ENCODE data around the gene UFSP1. TPM values are rescaled to one million over a fixed set of nuclear protein-coding genes. Genes with fewer than 3 reads are reported as not detected.
A peak's percentile ranks its signal among the peaks of the same experiment; 100 is the strongest.

The UFSP1 gene
- total and polyA plus RNA-seq, 10 of the 15 experiments (the other 5 are each of a cell fraction or from before 2014, with no cell fraction given), result 0.14 to 10.6 (median 2.8) TPM

DNA sequence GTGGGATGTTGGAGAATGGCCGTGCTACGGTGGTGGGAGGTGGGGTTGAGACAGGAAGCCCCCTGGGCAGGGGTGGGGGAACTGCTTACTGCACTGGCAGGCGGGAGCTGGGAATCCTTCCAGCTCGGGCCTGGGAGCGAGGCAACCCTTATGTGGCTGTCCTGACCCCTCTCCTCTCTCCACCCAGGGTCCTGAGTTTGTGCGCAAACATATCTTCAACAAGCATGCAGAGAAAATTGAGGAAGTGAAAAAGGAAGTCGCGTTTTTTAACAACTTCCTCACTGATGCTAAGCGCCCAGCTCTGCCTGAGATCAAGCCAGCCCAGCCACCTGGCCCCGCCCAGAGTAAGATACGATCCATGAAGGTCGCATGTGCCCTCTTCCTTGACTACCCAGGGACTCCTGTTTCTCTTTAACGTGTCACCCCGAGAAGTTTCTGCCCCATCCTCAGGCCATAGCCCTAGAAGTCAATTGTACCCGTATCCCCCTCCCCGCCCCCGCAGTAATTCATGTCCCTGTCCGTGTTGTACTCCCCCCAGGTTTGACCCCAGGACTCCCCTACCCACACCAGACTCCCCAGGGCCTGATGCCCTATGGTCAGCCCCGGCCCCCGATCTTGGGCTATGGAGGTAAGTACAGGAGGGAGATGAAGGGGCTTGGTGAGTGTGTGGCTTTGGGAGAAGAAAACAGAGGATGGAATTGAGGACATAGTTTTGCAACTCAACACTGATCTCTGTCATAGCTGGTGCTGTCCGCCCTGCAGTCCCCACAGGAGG, 1.8 kb downstream of the UFSP1 start (continued):
- TF ChIP-seq, protein P1, sequence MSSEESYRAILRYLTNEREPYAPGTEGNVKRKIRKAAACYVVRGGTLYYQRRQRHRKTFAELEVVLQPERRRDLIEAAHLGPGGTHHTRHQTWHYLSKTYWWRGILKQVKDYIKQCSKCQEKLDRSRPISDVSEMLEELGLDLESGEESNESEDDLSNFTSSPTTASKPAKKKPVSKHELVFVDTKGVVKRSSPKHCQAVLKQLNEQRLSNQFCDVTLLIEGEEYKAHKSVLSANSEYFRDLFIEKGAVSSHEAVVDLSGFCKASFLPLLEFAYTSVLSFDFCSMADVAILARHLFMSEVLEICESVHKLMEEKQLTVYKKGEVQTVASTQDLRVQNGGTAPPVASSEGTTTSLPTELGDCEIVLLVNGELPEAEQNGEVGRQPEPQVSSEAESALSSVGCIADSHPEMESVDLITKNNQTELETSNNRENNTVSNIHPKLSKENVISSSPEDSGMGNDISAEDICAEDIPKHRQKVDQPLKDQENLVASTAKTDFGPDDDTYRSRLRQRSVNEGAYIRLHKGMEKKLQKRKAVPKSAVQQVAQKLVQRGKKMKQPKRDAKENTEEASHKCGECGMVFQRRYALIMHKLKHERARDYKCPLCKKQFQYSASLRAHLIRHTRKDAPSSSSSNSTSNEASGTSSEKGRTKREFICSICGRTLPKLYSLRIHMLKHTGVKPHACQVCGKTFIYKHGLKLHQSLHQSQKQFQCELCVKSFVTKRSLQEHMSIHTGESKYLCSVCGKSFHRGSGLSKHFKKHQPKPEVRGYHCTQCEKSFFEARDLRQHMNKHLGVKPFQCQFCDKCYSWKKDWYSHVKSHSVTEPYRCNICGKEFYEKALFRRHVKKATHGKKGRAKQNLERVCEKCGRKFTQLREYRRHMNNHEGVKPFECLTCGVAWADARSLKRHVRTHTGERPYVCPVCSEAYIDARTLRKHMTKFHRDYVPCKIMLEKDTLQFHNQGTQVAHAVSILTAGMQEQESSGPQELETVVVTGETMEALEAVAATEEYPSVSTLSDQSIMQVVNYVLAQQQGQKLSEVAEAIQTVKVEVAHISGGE (CRISPR knock-in tag; IDR thresholded peaks at IDR 0.05), result no peak
- TF ChIP-seq SUZ12 (IDR thresholded peaks at IDR 0.05; ENCODE audit: unreplicated experiment) (no peak), CBX3 (IDR thresholded peaks at IDR 0.05; ENCODE audit: borderline replicate concordance, low read depth) (no peak), FOXK2 (IDR thresholded peaks at IDR 0.05) (no peak), CHD1 (IDR thresholded peaks at IDR 0.05; ENCODE audit: low read depth, low read length) (no peak), RBBP5 (conservative IDR thresholded peaks at IDR 0.05) (no peak), ZNF384 (IDR thresholded peaks at IDR 0.05; ENCODE audit: borderline replicate concordance, low read depth, low read length) (no peak; the same call in 1 of the 2 replicates), HDGF (IDR thresholded peaks at IDR 0.05) (no peak), CBX5 (IDR thresholded peaks at IDR 0.05; ENCODE audit: low read depth) (no peak), MYC (IDR thresholded peaks at IDR 0.05; ENCODE audit: insufficient read depth, insufficient read length, insufficient replicate concordance, low read length, severe bottlenecking) (no peak), IRF5 (IDR thresholded peaks at IDR 0.05; ENCODE audit: borderline replicate concordance) (no peak), KAT2A (conservative IDR thresholded peaks at IDR 0.05; ENCODE audit: control insufficient read depth, low read depth, low read length) (no peak), ZBTB40 (IDR thresholded peaks at IDR 0.05; ENCODE audit: borderline replicate concordance) (peak; percentile 73; the same call in 1 of the 2 replicates), RAD51 (IDR thresholded peaks at IDR 0.05) (no peak), SIN3A (IDR thresholded peaks at IDR 0.05; ENCODE audit: low read depth, low read length) (no peak)
- TF ChIP-seq, protein P2, sequence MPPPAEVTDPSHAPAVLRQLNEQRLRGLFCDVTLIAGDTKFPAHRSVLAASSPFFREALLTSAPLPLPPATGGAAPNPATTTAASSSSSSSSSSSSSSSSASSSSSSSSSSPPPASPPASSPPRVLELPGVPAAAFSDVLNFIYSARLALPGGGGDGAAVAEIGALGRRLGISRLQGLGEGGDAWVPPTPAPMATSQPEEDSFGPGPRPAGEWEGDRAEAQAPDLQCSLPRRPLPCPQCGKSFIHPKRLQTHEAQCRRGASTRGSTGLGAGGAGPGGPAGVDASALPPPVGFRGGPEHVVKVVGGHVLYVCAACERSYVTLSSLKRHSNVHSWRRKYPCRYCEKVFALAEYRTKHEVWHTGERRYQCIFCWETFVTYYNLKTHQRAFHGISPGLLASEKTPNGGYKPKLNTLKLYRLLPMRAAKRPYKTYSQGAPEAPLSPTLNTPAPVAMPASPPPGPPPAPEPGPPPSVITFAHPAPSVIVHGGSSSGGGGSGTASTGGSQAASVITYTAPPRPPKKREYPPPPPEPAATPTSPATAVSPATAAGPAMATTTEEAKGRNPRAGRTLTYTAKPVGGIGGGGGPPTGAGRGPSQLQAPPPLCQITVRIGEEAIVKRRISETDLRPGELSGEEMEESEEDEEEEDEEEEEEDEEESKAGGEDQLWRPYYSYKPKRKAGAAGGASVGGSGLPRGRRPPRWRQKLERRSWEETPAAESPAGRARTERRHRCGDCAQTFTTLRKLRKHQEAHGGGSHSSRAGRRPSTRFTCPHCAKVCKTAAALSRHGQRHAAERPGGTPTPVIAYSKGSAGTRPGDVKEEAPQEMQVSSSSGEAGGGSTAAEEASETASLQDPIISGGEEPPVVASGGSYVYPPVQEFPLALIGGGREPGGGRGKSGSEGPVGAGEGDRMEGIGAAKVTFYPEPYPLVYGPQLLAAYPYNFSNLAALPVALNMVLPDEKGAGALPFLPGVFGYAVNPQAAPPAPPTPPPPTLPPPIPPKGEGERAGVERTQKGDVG (CRISPR knock-in tag; IDR thresholded peaks at IDR 0.05), result no peak
